Keratinocyte (primary cell): ENCODE measurements around the gene SENP5.

ENCODE experiments used
- EZH2 ChIP-seq: IDR thresholded peaks from one replicate; pipeline ENCODE4 v1.6.1; 2012; ENCODE audit warnings: inconsistent platforms, mild to moderate bottlenecking, low read length, moderate library complexity
- TF ChIP-seq, protein P1 (sequence below), 3 experiments: IDR thresholded peaks in 1 of 3; conservative IDR thresholded peaks in 1 of 3; optimal IDR thresholded peaks in 1 of 3; 2 replicates in 2 of 3; 3 replicates in 1 of 3; pipeline versions ENCODE3 to v1.5.1; 2011; ENCODE audit warnings: low read length in 3 of 3, mild to moderate bottlenecking in 3 of 3, moderate library complexity in 2 of 3, control low read depth in 1 of 3, inconsistent platforms in 1 of 3; ENCODE audit not compliant: insufficient read depth in 2 of 3; ENCODE audit errors: extremely low read depth in 1 of 3

DNA sequence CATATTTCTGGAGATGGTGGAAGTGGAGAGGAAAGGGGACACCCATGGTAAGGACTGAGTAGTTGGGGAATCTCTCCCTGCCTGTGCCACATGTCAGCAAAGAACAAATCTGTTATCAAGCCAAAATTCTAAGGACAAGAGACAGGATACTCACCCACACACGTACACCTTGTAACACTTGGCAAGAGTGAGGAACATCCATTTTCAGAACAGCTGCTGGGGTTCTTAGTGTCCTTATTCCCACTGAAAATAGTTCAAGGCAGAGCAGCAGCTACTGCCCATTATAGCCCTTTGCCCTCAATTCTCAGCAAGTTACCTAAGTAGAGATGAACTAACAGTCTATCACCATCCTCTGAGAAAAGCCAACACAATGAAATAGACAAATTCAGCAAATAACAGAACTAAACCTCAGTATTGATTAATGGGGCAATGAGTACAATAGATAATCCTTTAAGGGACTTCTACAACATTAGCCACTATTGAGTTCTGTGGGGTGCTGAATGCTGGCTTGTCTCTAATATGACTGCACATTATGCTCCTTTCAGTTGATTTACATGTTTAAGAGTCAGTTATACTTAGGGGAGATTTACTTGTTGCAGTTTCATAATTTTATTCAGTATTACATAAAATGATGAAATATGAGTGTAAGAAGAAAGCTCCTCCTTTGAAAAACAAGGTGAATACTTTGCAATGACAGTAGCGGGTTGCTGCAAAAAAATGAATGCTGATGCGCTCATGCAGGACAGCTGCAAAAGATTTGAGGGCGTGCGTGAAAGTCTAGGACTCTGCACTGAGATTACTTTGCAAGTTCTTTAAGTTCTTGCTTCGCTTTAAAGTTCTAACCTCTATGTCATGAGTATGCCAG lies 22.4 kb downstream of the SENP5 start:
- TF ChIP-seq, protein P1, sequence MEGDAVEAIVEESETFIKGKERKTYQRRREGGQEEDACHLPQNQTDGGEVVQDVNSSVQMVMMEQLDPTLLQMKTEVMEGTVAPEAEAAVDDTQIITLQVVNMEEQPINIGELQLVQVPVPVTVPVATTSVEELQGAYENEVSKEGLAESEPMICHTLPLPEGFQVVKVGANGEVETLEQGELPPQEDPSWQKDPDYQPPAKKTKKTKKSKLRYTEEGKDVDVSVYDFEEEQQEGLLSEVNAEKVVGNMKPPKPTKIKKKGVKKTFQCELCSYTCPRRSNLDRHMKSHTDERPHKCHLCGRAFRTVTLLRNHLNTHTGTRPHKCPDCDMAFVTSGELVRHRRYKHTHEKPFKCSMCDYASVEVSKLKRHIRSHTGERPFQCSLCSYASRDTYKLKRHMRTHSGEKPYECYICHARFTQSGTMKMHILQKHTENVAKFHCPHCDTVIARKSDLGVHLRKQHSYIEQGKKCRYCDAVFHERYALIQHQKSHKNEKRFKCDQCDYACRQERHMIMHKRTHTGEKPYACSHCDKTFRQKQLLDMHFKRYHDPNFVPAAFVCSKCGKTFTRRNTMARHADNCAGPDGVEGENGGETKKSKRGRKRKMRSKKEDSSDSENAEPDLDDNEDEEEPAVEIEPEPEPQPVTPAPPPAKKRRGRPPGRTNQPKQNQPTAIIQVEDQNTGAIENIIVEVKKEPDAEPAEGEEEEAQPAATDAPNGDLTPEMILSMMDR (optimal IDR thresholded peaks at IDR 0.05 in 1 of 3, IDR thresholded peaks at IDR 0.05 in 1 of 3, conservative IDR thresholded peaks at IDR 0.05 in 1 of 3; ENCODE audit: extremely low read depth in 1 of 3, insufficient read depth in 2 of 3, low read length in 3 of 3): no peak
- TF ChIP-seq EZH2: no peak
